Neural cell (in vitro differentiated cells): Measurements from ENCODE around the gene ZNF552. TPM values are rescaled to one million over a fixed set of nuclear protein-coding genes. Genes with fewer than 3 reads are reported as not detected.

Experiments used
- H2AFZ ChIP-seq: fragments of 200-600, 300-800 bp; sonication (generic), shearing (Covaris generic); 2 replicates; pipeline ENCODE4 v1.6.0; 2014; ENCODE audit warnings: low read depth, mild to moderate bottlenecking, antibody characterized with exemption, low read length, moderate library complexity
- H3F3A ChIP-seq: fragments of 200-600 bp; shearing (Covaris generic); 2 replicates; pipeline ENCODE4 v1.6.1; 2016; ENCODE audit warnings: mild to moderate bottlenecking, moderate library complexity, mixed read lengths, antibody characterized with exemption, low read length; ENCODE audit not compliant: insufficient read depth, poor library complexity, severe bottlenecking
- H3K27ac ChIP-seq: fragments of 200-600, 300-800 bp; sonication (generic), shearing (Covaris generic); 2 replicates; pipeline ENCODE4 v1.5.1; 2014; ENCODE audit warnings: mild to moderate bottlenecking, low read length, moderate library complexity
- H3K27me3 ChIP-seq: fragments of 300-800, 200-600 bp; sonication (generic), shearing (Covaris generic); 2 replicates; pipeline ENCODE4 v1.6.0; 2014; ENCODE audit warnings: mild to moderate bottlenecking, low read depth, low read length, moderate library complexity; ENCODE audit not compliant: insufficient read depth
- H3K36me3 ChIP-seq: fragments of 300-800, 200-600 bp; sonication (generic), shearing (Covaris generic); 2 replicates; pipeline ENCODE4 v1.5.1; 2014; ENCODE audit warnings: mild to moderate bottlenecking, antibody characterized with exemption, low read length, moderate library complexity; ENCODE audit not compliant: insufficient read depth
- H3K4me2 ChIP-seq: fragments of 300-800, 200-600 bp; sonication (generic), shearing (Covaris generic); 2 replicates; pipeline ENCODE4 v1.6.0; 2014; ENCODE audit warnings: mild to moderate bottlenecking, low read length
- H3K4me3 ChIP-seq: fragments of 300-800, 200-600 bp; sonication (generic), shearing (Covaris generic); 2 replicates; pipeline ENCODE4 v1.5.1; 2014; ENCODE audit warnings: mild to moderate bottlenecking, low read length, moderate library complexity
- H3K79me2 ChIP-seq: fragments of 200-600 bp; shearing (Covaris generic); replicated peaks from 2 replicates; pipeline ENCODE4 v1.6.0; 2014; ENCODE audit warnings: mild to moderate bottlenecking, low read length, moderate library complexity; ENCODE audit not compliant: insufficient read depth
- H3K9ac ChIP-seq: fragments of 300-800, 200-600 bp; sonication (generic), shearing (Covaris generic); 2 replicates; pipeline ENCODE4 v1.6.1; 2016; ENCODE audit warnings: mild to moderate bottlenecking, low read length, mixed read lengths
- H3K9me2 ChIP-seq: fragments of 200-600 bp; shearing (Covaris generic); 2 replicates; pipeline ENCODE4 v1.6.1; 2016; ENCODE audit warnings: mild to moderate bottlenecking, low read length, mixed read lengths; ENCODE audit not compliant: insufficient read depth
- H3K9me3 ChIP-seq: fragments of 200-600, 300-800 bp; sonication (generic), shearing (Covaris generic); 2 replicates; pipeline ENCODE4 v1.6.1; 2016; ENCODE audit warnings: mild to moderate bottlenecking, mixed run types, low read length, moderate library complexity, mixed read lengths
- H4K20me1 ChIP-seq: fragments of 200-600 bp; shearing (Covaris generic); 2 replicates; pipeline ENCODE4 v1.6.1; 2016; ENCODE audit warnings: mild to moderate bottlenecking, mixed run types; ENCODE audit not compliant: insufficient read depth
- EP300 ChIP-seq: fragments of 450-650 bp; conservative IDR thresholded peaks from 2 replicates; pipeline ENCODE4 v1.6.1; 2014; ENCODE audit warnings: antibody characterized with exemption, mild to moderate bottlenecking, moderate library complexity; ENCODE audit not compliant: poor library complexity, severe bottlenecking
- EZH2 ChIP-seq: fragments of 200-600, 300-800 bp; shearing (Covaris generic), sonication (generic); IDR thresholded peaks from 2 replicates; pipeline ENCODE4 v1.6.1; 2014; ENCODE audit warnings: antibody characterized with exemption, low read length, borderline replicate concordance, mild to moderate bottlenecking; ENCODE audit not compliant: insufficient read depth, poor library complexity, severe bottlenecking
- MXI1 ChIP-seq: fragments of 450-650 bp; conservative IDR thresholded peaks from 2 replicates; pipeline ENCODE4 v1.6.1; 2014; ENCODE audit warnings: antibody characterized with exemption, mild to moderate bottlenecking; ENCODE audit not compliant: poor library complexity, severe bottlenecking
- POLR2AphosphoS5 ChIP-seq: IDR thresholded peaks from 2 replicates; pipeline ENCODE4 v1.6.1; 2012
- RAD21 ChIP-seq: fragments of 450-650 bp; conservative IDR thresholded peaks from 2 replicates; pipeline ENCODE4 v1.6.1; 2014; ENCODE audit warnings: antibody characterized with exemption, mild to moderate bottlenecking, moderate library complexity
- SMC3 ChIP-seq: fragments of 450-650 bp; conservative IDR thresholded peaks from 2 replicates; pipeline ENCODE4 v1.6.1; 2014; ENCODE audit warnings: antibody characterized with exemption, mild to moderate bottlenecking, moderate library complexity; ENCODE audit not compliant: poor library complexity
- TAF1 ChIP-seq: IDR thresholded peaks from 2 replicates; pipeline ENCODE4 v1.6.1; 2012; ENCODE audit warnings: low read depth
- polyA plus RNA-seq: library from polyadenylated mRNA; depleted of rRNA; stranded (reverse); fragments of >200 nt; gene quantifications from 2 replicates; pipeline ENCODE4 v1.2.3, GENCODE V29; 2014
- TF ChIP-seq, protein P1 (sequence below): fragments of 450-650 bp; IDR thresholded peaks from 2 replicates; pipeline ENCODE4 v1.5.1; 2014; ENCODE audit warnings: antibody characterized with exemption, mild to moderate bottlenecking, moderate library complexity; ENCODE audit not compliant: poor library complexity, severe bottlenecking
- TF ChIP-seq, protein P2 (sequence below): IDR thresholded peaks from 2 replicates; pipeline ENCODE4 v1.6.1; 2012; ENCODE audit warnings: borderline replicate concordance

ZNF552 gene
- polyA plus RNA-seq, 1 donor from 2014 or later = 8.8 TPM

GRCh38 chr19:57820599-57820998 lies 5.9 kb upstream of the ZNF552 start:
- Histone ChIP-seq H3K4me3 (peak overlapping the region; percentile 86), H3K36me3 (no peaks in the 10 kb centered on the region), H3K27me3 (no peaks in the 10 kb centered on the region), H4K20me1 (no peaks in the 10 kb centered on the region), H3K4me2 (peak overlapping the region; percentile 52), H3K27ac (no peak overlapping the region), H3K9me3 (no peaks in the 10 kb centered on the region), H3K9me2 (no peaks in the 10 kb centered on the region), H3K79me2 (no peaks in the 10 kb centered on the region), H3F3A (no peaks in the 10 kb centered on the region), H2AFZ (no peak overlapping the region), H3K9ac (peak overlapping the region; percentile 72)
- TF ChIP-seq, protein P1, sequence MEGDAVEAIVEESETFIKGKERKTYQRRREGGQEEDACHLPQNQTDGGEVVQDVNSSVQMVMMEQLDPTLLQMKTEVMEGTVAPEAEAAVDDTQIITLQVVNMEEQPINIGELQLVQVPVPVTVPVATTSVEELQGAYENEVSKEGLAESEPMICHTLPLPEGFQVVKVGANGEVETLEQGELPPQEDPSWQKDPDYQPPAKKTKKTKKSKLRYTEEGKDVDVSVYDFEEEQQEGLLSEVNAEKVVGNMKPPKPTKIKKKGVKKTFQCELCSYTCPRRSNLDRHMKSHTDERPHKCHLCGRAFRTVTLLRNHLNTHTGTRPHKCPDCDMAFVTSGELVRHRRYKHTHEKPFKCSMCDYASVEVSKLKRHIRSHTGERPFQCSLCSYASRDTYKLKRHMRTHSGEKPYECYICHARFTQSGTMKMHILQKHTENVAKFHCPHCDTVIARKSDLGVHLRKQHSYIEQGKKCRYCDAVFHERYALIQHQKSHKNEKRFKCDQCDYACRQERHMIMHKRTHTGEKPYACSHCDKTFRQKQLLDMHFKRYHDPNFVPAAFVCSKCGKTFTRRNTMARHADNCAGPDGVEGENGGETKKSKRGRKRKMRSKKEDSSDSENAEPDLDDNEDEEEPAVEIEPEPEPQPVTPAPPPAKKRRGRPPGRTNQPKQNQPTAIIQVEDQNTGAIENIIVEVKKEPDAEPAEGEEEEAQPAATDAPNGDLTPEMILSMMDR = no peak
- no peak for TF ChIP-seq TAF1
- TF ChIP-seq SMC3 = no peak
- no peak for TF ChIP-seq EP300
- TF ChIP-seq RAD21 = no peak
- TF ChIP-seq POLR2AphosphoS5 = no peak
- TF ChIP-seq, protein P2, sequence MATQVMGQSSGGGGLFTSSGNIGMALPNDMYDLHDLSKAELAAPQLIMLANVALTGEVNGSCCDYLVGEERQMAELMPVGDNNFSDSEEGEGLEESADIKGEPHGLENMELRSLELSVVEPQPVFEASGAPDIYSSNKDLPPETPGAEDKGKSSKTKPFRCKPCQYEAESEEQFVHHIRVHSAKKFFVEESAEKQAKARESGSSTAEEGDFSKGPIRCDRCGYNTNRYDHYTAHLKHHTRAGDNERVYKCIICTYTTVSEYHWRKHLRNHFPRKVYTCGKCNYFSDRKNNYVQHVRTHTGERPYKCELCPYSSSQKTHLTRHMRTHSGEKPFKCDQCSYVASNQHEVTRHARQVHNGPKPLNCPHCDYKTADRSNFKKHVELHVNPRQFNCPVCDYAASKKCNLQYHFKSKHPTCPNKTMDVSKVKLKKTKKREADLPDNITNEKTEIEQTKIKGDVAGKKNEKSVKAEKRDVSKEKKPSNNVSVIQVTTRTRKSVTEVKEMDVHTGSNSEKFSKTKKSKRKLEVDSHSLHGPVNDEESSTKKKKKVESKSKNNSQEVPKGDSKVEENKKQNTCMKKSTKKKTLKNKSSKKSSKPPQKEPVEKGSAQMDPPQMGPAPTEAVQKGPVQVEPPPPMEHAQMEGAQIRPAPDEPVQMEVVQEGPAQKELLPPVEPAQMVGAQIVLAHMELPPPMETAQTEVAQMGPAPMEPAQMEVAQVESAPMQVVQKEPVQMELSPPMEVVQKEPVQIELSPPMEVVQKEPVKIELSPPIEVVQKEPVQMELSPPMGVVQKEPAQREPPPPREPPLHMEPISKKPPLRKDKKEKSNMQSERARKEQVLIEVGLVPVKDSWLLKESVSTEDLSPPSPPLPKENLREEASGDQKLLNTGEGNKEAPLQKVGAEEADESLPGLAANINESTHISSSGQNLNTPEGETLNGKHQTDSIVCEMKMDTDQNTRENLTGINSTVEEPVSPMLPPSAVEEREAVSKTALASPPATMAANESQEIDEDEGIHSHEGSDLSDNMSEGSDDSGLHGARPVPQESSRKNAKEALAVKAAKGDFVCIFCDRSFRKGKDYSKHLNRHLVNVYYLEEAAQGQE = no peak
- TF ChIP-seq MXI1 = no peak
- TF ChIP-seq EZH2 = no peak

DNA sequence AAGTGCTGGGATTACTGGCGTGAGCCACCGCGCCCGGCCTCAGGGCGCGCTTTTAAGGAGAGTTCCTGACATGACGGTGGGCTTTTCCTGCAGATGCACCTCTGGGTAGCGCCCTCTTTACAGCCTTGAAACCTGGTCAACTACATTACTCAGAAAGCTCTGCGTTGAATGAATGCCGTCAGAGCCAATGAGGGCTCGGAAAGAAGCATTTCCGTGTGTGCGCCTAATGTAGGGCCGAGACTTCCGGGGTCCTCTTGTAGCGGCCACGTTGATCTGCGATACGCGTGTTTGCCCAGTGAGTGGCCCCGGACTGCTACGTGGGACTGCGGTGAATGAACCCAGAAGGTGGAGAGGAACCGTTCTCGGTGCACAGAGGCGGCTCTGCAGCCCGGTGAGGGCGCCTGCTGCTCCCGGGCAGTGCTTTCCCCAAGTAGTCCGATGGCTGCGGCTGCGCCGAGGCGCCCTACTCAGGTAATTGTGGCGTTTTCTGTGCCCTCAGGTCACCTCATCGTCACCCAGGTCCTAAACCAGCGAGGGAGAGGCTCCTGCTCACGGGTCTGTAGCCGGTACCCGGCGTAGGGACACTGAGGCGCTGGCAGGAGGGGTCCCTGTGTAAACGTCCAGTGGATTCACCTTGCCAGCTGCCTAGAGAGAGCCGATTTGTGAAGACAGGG lies 4.9 kb upstream of the ZNF552 start:
- Histone ChIP-seq H3K27ac (peak overlapping the region; percentile 58), H3K79me2 (no peaks in the 10 kb centered on the region)
- TF ChIP-seq TAF1 = peak; percentile 32
- TF ChIP-seq, protein P2 = no peak
- peak; percentile 98 for TF ChIP-seq MXI1
- no peak for TF ChIP-seq EZH2
- TF ChIP-seq SMC3 = peak; percentile 40
- peak; percentile 25 for TF ChIP-seq EP300
- TF ChIP-seq RAD21 = peak; percentile 45
- TF ChIP-seq, protein P1 = peak; percentile 60
- TF ChIP-seq POLR2AphosphoS5 = peak; percentile 79

More for the DNA sequence above, 4.9 kb upstream of the ZNF552 start:
- Histone ChIP-seq H3K27me3 (no peaks in the 10 kb centered on the region), H4K20me1 (no peaks in the 10 kb centered on the region), H3K9ac (peak overlapping the region; percentile 72), H3F3A (no peaks in the 10 kb centered on the region), H3K9me2 (no peaks in the 10 kb centered on the region), H3K4me2 (peak overlapping the region; percentile 52), H2AFZ (no peak overlapping the region), H3K36me3 (no peaks in the 10 kb centered on the region), H3K4me3 (peak overlapping the region; percentile 86), H3K9me3 (no peaks in the 10 kb centered on the region)
